Activated T-cell treated with anti-CD3 and anti-CD28 coated beads for 48 hours (primary cell): ENCODE measurements around the gene QPRT.
"Not testable (repeated sequence)": the region's sequence is repeated elsewhere in the genome, so short reads cannot be mapped to it uniquely, and the experiment has no call there.

Source experiments
- DNase-seq: peaks from one replicate; pipeline ENCODE4 v3.0.0-alpha.2; 2020; ENCODE audit warnings: low read depth

The QPRT gene

GRCh38 chr16:29746518-29746917 lies 67.5 kb downstream of the QPRT start:
- not testable (repeated sequence) for DNase-seq
